ENCODE results near the gene ANGPTL8. TPM values are rescaled to one million over a fixed set of nuclear protein-coding genes. Genes with fewer than 3 reads are reported as not detected.

The ANGPTL8 gene
- total RNA-seq: not detected in 2 replicates
- long read RNA-seq: 0 reads

GRCh38 chr19:11239377-11240000, at the start of gene ANGPTL8:
ANGPTL8 (plus strand) TSS chr19:11239619; CDS start chr19:11239638, 19 bp downstream.
- no peak for DNase-seq (ENCODE audit: low spot score, unreplicated experiment)
- Mint-ChIP-seq H3K9me3 (ENCODE audit: low read depth) (no peaks in the 10 kb centered on the region), H3K36me3 (ENCODE audit: insufficient read depth) (peaks cover 23% of the 10 kb centered on the region), H3K27me3 (no peaks in the 10 kb centered on the region), H3K4me3 (ENCODE audit: low read depth) (no peak within 1 kb of the TSS), H3K4me1 (ENCODE audit: low read depth) (peaks cover 1% of the 10 kb centered on the region), H3K27ac (no peak within 1 kb of the TSS)
- TF ChIP-seq CTCF (IDR thresholded peaks at IDR 0.05; ENCODE audit: unreplicated experiment): no peak

GRCh38 chr19:11190501-11190900, 48.9 kb upstream of the ANGPTL8 start:
- H3K27me3 Mint-ChIP-seq: no peaks in the 10 kb centered on the region
- H3K36me3 Mint-ChIP-seq (ENCODE audit: insufficient read depth): peaks cover 11% of the 10 kb centered on the region
- peaks cover 3% of the 10 kb centered on the region for H3K4me1 Mint-ChIP-seq (ENCODE audit: low read depth)
- no peak for TF ChIP-seq CTCF (IDR thresholded peaks at IDR 0.05; ENCODE audit: unreplicated experiment)
- DNase-seq (ENCODE audit: low spot score, unreplicated experiment): no peak
- H3K9me3 Mint-ChIP-seq (ENCODE audit: low read depth): no peaks in the 10 kb centered on the region
- H3K27ac Mint-ChIP-seq: no peak overlapping the region
- H3K4me3 Mint-ChIP-seq (ENCODE audit: low read depth): no peak overlapping the region

GRCh38 chr19:11191273-11191755, 48.1 kb upstream of the ANGPTL8 start:
- H3K4me1 Mint-ChIP-seq (ENCODE audit: low read depth): no peaks in the 10 kb centered on the region
- H3K27ac Mint-ChIP-seq: no peak overlapping the region
- H3K9me3 Mint-ChIP-seq (ENCODE audit: low read depth): no peaks in the 10 kb centered on the region
- DNase-seq (ENCODE audit: low spot score, unreplicated experiment): no peak
- H3K4me3 Mint-ChIP-seq (ENCODE audit: low read depth): no peak overlapping the region
- TF ChIP-seq CTCF (IDR thresholded peaks at IDR 0.05; ENCODE audit: unreplicated experiment): no peak
- H3K27me3 Mint-ChIP-seq: no peaks in the 10 kb centered on the region
- H3K36me3 Mint-ChIP-seq (ENCODE audit: insufficient read depth): peaks cover 9% of the 10 kb centered on the region

GRCh38 chr19:11191934-11192333, 47.5 kb upstream of the ANGPTL8 start:
- Mint-ChIP-seq H3K27ac (no peak overlapping the region), H3K27me3 (no peaks in the 10 kb centered on the region)

More at GRCh38 chr19:11191934-11192333, 47.5 kb upstream of the ANGPTL8 start:
- Mint-ChIP-seq H3K36me3 (ENCODE audit: insufficient read depth) (peaks cover 7% of the 10 kb centered on the region), H3K9me3 (ENCODE audit: low read depth) (no peaks in the 10 kb centered on the region), H3K4me3 (ENCODE audit: low read depth) (no peak overlapping the region), H3K4me1 (ENCODE audit: low read depth) (peaks cover 2% of the 10 kb centered on the region)
- no peak for TF ChIP-seq CTCF (IDR thresholded peaks at IDR 0.05; ENCODE audit: unreplicated experiment)
- DNase-seq (ENCODE audit: low spot score, unreplicated experiment): no peak

Data from progenitor cell of endocrine pancreas (in vitro differentiated cells).